ENCODE results near the gene ABI3.
A peak's percentile ranks its signal among the peaks of the same experiment; 100 is the strongest.

The ABI3 gene

GRCh38 chr17:49198211-49198610 is 12.3 kb upstream of the ABI3 start:
- no peak for DNase-seq

- no peak for DNase-seq
These were observed 10.0 kb upstream of the ABI3 start for GRCh38 chr17:49200423-49201083.

- DNase-seq = no peak
These were observed 9.0 kb upstream of the ABI3 start for GRCh38 chr17:49201481-49201927.

GRCh38 chr17:49203796-49204195 is 6.7 kb upstream of the ABI3 start:
- DNase-seq = no peak

GRCh38 chr17:49204516-49204915 is 6.0 kb upstream of the ABI3 start:
- DNase-seq = no peak

- DNase-seq = no peak
These were observed 1.4 kb upstream of the ABI3 start for GRCh38 chr17:49209061-49209571.

- no peak for DNase-seq
These were observed 2.9 kb downstream of the ABI3 start for GRCh38 chr17:49213399-49213798.

- no peak for DNase-seq
These were observed 3.3 kb downstream of the ABI3 start for GRCh38 chr17:49213847-49214246.

- DNase-seq = no peak
These were observed 4.3 kb downstream of the ABI3 start for GRCh38 chr17:49214676-49215360.

- DNase-seq = no peak
These were observed 6.0 kb downstream of the ABI3 start for GRCh38 chr17:49216482-49216881.

- no peak for DNase-seq
These were observed 6.6 kb downstream of the ABI3 start for GRCh38 chr17:49216953-49217650.

- DNase-seq = peak; percentile 85
These were observed 7.3 kb downstream of the ABI3 start for GRCh38 chr17:49217651-49218413.

- DNase-seq = peak; percentile 77
These were observed 8.7 kb downstream of the ABI3 start for GRCh38 chr17:49218941-49219913.

- DNase-seq = no peak
These were observed 9.5 kb downstream of the ABI3 start for GRCh38 chr17:49219987-49220386.

GRCh38 chr17:49223168-49223516 is 12.6 kb downstream of the ABI3 start:
- no peak for DNase-seq

GRCh38 chr17:49223517-49224197 is 13.2 kb downstream of the ABI3 start:
- peak; percentile 53 for DNase-seq

GRCh38 chr17:49224198-49224996 is 13.9 kb downstream of the ABI3 start:
- DNase-seq = no peak

GRCh38 chr17:49224997-49225337 is 14.5 kb downstream of the ABI3 start:
- DNase-seq = no peak

GRCh38 chr17:49225554-49226236 is 15.2 kb downstream of the ABI3 start:
- no peak for DNase-seq
